Stimulated activated CD8-positive, alpha-beta memory T cell treated with anti-CD3 and anti-CD28 coated beads, Interleukin-15, amount 100 ng/mL, for 24 hours (primary cell): ENCODE measurements around the gene F11R.
A peak's percentile ranks its signal among the peaks of the same experiment; 100 is the strongest.
"Not testable (repeated sequence)": the region's sequence is repeated elsewhere in the genome, so short reads cannot be mapped to it uniquely, and the experiment has no call there.

Experiments
- DNase-seq: peaks from one replicate; pipeline ENCODE4 v3.0.0-alpha.2; 2020; ENCODE audit warnings: low read depth

Gene F11R

DNA sequence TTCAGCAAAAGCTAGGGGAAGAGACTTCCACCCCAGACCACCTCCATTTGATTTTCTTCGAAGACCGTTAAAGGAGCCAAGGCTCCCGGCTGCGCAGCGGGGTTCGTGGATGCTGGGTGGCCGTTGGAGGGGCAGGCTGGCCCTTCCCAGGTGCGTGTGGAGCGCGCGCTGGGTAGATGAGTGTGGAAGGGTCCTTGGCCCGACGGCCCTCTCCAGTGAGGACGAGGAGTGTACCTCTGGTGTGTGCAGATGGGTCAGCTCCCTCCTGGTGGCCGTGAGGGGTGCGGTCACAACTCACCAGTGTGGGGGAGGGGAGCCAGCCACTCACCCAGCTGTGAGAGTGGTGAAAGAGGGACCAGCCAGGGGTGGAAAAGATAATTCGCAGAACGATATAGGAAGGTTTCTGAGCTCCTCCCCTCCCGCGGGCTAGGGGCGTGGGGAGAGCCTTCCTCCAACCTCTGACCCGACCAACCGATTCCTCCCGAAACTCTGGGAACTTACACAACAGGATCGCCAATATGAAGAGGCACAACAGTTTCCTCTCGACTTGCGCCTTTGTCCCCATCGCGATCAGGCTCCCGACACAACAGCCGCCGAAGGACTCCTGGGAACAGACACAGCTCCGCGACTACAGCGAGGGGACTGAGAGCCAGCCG is at the start of gene F11R:
Gene F11R (minus strand): TSS at position 644 of the 656 bp plus-strand sequence. CDS start 79 bp downstream, at position 565.
- DNase-seq = no peak

DNA sequence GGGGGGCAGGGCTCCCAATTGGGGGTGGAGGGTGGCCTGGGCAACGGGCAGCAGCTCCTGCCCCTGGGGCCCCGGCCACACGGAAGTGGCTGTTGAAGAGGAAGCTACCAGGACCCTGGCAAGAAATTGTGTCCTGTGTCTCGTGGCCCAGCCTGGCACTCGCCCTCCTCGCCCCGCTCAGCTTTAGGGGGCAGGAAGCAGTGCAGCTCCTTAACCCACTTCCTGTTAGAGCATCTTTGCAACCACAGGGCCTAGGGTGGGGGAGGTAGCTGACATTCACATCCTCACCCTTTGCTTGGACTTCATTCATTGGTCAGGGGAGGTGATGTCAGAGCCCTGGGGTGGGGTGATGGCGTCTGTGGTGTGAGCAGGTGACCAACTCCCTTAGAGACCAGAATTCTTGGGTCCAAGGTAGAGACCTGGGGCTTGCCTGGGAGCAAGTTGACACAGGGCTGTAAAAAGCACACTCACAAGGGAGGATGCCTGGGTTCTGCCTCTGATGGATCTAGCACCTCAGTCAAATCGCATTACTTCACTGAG is 48.8 kb upstream of the F11R start, which contains the start of gene ARHGAP30:
Gene ARHGAP30 (minus strand): TSS at position 161 of the 540 bp plus-strand sequence. CDS start 267 bp downstream, outside the sequence.
- peak; percentile 47 for DNase-seq

DNA sequence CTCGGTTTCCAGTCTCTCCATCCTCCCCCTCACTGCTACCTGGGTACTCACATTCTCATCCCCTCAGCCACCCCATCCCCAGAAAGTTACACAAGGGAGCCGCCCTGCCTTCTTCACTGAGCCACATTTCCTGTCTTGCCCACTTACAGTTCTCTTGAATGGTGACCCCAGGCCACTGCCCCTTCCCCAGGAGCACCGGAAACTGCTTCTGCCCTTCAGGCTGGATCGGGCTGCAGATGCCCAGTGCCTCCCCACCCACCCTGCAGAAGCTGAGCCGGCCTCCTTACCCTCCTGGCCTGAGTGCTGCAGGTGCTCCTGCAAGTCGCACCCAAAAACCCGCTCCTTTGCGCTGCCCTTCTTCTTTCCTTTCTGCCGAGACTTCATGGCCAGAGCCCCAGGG is 48.3 kb upstream of the F11R start:
- no peak for DNase-seq

DNA sequence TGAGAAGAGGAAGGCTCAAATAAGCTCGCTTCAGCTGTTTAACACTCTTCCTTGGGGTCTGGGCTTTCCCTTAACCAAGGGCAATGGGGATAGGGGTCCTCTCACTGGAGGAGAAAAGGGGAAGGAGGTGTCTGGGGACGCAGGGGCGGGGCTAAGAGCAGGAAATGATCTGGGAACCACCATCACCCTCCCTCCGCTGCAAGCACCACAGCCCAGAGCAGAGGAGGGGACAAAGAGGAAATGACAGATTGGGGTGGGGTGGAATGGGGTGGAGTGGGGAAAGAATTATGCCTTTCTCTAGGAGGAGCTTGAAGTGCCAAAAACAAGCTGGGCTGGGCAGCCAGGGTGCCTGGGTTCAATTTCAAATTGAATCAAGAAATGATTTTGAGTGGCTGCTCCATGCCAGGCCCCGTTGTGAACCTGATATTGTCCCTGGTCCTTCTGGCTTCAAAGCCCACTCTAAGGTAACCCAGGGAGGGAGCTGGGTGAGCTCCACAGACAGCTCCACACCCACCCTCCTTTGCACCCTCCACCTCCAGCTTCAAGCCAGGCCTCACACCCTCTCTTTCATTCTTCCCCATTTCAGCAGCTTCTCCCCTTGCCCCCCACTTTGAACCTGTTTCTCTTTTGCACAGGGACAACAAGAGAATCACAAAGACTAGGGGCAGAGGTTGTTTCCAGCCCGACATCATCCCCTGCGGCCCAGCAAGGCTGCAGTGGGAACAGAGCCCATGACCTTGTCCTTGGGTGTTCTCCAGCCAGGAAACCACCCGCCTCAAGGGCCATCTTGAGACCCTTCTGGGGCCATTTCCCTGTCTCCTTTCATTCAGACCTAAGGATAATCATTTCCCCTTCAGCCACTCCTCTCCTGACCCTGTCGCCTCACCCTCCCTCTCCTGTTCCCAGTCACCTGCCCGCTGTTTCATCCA is 47.6 kb upstream of the F11R start:
- peak; percentile 42 for DNase-seq

DNA sequence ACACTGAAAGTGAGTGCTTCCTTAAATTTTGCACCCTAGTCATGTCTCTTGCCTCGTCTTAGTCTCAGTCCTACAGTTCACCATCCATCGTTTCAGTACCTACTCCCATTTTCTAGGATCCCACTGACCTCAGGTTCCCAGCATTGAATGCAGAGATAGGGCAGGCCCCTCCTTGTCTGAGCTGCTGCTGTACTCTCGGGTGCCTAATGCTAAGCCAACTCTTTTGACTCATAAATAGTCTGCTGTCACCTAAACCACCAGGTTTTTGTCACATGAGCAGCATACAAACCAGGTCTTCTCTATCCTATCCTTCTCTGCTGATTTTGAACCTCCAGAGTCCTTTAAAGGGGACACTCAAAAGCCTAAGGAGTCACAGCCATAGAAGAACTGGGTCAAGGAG is 45.7 kb upstream of the F11R start:
- no peak for DNase-seq

DNA sequence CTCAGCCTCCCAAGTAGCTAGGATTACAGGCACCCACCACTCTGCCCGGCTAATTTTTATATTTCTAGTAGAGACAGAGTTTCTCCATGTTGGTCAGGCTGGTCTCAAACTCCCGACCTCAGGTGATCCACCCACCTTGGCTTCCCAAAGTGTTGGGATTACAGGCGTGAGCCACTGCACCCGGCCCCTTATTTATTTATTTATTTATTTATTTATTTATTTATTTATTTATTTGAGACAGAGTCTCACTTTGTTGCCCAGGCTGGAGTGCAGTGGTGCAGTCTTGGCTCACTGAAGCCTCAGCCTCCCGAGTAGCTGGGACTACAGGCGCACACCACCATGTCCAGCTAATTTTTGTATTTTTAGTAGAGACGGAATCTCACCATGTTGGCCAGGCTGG is 44.7 kb upstream of the F11R start:
- not testable (repeated sequence) for DNase-seq

DNA sequence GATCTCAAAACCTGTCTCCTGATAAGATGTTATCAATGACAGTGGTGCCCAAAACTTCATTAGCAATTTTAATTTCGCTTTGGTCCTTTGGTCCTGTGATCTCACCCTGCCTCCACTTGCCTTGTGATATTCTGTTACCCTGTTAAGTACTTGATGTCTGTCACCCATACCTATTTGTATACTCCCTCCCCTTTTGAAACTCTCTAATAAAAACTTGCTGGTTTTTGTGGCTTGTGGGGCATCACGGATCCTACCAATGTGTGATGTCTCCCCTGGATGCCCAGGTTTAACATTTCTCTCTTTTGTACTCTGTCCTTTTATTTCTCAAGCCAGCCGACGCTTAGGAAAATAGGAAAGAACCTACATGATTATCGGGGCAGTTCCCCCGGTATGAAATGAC is 43.0 kb upstream of the F11R start:
- DNase-seq = not testable (repeated sequence)

DNA sequence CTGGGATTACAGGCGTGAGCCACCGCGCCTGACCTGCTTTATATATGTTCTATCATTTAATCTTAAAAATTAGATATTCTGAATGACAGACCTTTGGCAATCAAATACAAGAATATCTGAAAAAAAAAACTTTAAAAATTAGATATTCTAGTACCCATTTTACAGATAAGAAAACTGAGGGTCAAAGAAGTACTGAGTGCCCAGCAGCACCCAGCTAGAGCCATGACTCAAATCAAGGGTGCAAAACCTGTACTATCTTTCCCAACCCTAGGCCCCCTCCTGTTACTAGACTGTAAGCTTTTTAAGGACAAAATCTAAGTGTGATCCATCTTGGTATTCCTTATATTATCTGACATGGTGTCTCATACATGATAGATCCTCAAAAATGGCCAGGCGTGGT is 40.5 kb upstream of the F11R start:
- DNase-seq = no peak

DNA sequence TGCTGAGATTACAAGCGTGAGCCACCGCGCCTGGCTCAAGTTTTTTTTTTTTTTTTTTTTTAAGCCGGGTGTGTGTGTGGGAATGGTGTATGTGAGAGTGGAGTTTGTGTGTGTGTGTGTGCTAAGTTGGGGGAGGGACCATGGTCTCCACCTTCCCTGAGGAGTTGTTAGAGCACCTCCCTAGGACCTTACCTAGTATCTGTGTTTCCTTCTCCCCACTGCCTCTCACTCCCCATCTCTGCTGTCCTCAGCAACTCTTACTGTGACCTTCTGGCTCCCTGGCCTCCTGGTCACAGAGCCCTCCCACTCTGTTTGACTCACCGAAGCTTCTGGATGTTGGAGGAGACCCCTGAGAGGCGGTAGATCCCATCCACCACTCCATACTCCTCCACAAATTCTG is 38.3 kb upstream of the F11R start:
- no peak for DNase-seq

DNA sequence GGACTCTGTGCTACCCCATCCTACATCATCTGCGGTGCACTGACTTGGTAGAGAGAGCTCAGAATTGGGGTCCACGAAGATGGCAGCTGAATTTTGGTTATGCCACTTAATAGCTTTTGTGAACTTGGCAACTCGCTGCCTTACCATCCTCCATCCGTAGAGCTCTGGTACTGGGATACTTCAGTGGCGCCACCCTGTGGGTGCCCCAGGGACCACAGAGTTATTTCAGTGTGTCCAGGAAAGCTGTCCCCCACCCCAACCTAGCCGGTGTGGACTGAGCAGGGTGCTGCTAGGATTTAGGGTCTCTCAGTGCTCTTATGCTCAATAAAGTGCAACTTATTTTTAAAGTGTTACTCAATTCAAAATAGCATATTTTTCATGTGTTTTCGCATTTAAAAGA is 33.9 kb upstream of the F11R start:
- DNase-seq = no peak

DNA sequence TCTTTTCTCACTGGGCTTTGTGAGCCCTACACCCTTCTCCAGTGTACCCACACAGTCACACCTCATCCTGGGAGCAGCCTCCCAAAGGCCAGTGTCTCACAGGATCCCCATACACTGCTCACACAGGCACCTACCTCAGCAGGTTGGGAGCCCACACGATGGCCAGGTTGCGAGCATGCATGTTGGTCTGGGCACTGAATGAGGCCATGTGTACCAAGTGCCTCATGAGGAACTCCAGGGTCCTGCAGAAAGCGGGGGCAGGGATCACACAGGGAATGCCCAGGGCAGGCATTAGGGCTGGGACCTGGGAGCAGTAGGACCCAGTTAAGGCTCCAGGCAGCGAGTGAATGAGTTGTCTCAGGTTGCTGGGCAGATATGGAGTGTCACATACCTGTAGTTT is 33.3 kb upstream of the F11R start:
- DNase-seq = no peak

DNA sequence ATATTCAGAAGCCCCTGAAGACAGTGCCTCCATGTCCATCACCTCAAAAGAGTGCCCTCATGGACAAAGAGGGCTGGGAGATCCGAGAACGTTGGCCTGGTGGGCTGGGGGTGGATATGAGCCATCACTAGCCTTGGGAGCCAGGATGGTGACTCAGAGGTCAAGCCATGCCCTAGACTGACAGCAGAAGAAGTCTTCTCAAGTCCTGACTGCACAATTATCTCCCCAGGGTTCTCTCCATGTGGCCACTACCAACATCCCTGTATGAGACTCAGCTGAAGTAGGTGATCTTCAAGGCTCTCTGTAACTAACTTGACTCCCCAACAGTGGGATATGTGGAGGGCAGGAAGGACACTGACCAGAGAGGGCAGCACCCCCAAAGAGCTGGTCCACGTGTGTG is 31.9 kb upstream of the F11R start:
- no peak for DNase-seq

DNA sequence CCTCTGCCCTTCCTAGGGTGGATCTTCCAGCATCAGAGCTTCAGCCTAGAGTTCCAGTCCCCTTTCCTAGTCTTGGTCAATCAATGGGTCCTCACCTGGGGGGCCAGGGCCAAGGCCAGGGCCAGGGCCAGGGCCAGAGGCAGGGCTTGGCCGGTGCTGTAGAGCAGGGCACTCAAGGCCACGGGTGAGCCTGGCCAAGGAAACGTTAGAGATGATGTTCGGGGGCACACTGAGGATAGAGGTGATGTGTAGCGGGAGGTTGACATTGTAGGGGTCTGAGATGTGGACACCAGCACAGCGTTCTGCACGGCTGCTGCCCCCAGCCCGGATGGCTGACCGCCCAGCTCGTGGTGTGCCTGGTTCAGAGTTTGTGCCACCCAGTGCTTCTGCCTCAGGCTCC is 30.3 kb upstream of the F11R start:
- DNase-seq = no peak

DNA sequence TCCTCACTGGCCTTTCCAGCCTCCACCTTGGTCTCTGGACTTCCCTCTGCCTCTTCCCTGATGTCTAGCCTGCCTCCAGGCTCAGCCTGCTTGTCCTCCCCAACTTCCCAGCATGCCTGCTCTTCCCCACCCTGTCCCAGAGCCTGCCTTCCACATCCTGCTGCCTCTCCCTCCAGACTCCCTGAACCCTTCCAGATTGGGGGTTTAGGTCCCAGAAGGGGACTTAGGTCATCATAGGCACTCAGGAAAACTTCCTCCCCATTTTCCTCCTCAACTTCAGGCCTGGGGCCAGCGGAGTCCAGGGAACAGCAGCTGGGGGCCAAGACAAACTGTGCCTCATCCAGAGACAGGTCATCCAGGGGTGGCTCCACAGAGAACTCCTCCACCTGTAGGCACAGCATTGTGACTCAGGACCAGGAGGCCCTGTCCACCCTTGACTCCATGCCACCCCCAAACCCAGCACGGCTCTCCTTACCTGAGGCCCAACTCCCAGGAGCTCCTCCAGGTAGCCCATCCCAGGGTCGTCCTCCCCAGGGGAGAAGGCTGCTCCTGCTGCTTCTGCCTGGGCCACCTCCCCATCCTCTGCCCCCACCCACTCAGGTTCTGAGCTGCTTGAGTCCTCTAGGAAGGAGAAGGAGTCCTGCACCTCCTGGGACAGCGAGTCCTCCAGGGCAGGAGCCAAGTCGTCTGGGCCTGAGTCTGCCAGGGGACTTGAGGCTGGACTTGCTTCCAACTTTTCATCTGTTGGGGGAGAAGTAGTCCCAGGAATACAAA is 28.2 kb upstream of the F11R start:
- DNase-seq = no peak

DNA sequence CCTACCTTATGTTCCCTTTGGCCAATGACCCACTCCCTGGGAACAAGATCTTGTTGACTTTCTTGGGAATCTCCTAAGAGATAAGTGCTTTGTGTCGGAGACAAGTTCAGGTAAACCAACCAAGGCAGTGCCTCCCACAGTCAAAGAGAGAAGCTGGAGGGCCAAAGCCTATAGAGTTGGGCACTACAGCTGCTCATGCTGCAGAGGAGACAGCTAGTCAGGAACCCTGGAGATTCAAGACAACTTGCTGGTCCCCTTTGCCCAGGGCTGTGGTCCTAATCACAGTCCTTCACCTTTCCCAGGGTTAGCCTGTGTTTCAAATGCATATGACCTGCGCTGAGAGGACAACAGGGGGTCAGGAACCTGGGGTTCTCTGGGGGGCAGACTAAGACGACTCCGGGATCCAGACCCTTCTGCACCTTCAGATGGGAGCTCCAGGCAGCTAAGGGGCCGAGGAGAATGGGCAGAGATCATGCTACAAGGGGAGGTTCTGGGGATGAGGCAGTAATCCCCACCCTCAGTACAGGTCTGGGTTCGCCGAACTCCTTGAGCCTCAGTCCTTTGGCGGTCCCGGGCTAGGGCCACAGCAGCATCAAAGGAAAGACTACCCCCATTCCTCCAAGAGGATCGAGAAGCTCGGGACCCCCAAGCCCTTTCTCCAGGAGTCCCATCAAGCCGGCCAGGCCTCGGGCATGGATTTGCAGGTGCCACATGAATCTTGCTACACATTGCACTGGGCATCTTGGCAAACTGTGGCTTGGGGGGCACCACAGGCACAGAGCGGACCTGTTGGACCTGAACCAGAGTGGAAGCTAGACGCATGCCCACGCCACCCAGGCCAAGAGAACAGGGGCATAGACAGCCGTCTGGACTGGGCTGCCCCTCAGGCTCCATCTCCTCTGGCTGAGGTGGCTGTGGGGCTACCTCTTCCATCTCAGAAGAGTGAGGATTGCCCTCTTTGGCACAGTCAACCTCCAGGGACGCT is 26.8 kb upstream of the F11R start:
- DNase-seq = no peak

DNA sequence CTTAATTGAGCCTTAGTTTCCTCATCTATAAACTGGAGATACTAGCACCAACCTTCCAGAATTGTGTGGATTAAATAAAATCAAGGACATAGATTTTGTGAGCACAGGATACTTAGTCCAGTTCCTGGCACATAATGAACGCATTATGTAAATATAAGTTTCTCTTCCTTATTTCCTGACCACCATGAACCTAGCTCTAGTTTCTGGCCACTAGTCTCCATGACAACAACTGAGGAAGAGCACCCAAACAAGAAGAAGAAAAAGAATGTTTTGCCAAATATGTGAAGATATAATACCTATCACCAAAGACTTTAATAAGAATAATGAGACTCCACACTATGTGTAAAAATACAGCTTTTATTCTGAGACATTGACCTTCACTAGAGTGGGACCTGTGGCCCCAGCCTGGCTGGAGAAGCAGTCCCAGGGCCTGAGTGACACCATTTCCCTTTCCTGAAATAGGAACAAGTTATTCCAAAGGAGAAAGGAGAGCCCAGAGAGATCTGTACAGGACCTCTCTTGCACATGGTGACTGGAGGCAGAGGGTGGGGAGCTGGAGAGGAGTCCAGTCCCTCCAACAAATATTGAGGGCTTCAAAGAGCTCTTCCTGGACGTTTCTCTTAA is 25.8 kb upstream of the F11R start:
- DNase-seq = no peak

DNA sequence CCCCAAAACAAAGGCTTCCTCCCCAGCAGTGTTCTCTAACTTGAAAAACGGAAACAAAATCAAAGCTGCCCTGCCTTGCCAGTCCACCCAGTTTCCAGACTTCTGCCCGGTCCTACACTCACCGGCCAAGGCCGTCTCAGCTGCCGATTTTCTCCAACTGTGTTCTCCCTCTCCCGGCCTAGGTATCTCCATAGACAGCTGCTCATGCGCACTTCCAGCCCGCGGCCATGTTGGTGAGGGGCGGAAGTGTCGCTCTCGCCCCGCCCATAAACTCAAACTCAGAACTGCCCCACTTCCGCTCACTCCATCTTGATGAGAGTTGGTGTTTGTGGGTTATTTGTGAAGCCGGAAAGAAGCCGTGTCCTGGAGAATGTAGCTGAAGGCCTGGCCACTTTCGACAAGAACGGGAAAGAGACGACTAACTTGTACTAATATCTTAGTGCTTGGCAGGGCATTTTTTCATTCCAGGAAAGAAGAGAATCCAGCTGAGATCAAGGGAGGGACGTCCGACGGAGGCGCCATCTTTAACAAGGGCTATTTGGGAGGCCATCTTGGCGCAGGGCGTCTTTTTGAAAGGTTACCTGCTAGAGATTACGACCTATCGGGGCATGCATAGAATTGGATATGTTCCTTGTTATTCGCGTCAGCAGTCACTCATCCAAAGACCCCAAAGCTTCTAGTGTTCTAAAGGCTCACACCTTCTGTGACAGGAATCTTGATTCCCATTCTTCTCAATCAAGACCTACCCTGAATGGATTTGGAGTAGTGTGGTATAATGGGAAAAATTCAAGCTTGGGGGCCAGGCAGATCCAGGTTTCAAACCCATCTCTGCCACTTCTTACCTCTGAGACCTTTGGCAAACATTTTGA is 25.0 kb upstream of the F11R start, which contains the start of gene USF1:
Gene USF1 (minus strand): TSS at position 242 of the 869 bp plus-strand sequence. CDS start 2,702 bp downstream, outside the sequence.
- DNase-seq = peak; percentile 67

DNA sequence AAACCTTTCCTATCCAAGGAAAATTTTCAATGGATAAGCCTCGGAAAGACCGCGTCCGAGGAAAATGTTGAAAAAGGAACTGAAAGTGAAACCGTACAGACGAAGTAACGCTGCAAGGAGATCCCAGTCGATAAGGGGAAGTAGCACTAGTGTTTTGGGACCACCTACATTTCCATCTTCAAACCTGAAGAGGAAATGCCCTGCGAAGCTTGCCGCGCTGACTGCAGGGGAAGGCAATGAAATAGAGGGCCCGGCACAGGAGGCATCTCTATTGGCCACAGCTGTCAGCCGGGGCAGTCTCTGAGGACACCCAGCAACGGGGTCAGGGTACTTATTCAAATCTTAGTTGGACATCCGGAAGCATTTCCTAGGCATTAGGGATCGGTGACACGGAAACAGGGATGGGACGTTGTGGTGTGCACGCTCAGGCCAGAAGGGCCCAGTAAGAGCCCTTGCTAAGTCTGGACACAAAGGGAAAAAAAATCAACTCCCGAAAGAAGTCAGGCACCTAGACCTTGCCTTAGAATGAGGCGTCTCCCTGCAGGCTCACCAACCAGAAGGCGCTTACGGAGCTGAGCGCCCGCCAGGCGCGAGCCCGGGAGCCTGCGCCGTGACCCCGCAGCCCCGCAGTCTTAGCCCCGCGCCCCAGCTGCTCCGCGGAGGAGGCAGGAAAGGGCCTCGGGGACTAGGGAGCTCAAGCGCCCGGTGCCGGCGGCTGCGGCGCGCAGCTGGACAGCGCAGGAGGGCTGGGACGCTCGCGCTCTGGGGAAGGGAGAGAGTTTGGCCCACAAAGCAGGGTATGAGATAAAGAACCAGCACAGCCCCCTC is 24.2 kb upstream of the F11R start:
- peak; percentile 29 for DNase-seq

DNA sequence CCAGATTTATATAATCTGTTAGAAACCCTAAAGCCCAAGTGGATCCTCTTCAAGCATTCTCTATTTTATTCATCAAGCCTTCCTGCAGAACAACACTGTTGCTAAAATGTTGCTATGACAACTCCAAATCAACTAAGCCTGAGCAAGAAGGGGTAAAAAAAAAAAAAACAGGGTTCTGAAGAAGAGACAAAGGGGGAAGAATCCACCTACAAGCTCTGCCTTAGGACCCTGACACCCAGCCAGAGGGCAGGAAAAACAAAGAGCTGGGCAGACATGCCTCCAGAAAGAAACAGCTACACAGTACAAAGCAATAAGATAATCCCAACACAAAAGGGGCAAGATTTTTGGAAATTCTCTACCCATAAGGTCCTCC is 23.6 kb upstream of the F11R start:
- no peak for DNase-seq
